ENCODE data around the gene PLEKHG4B.
"Not testable (repeated sequence)": the region's sequence is repeated elsewhere in the genome, so short reads cannot be mapped to it uniquely, and the experiment has no call there.

- TF ChIP-seq CTCF (IDR thresholded peaks at IDR 0.05; ENCODE audit: poor library complexity, severe bottlenecking); EP300 (conservative IDR thresholded peaks at IDR 0.05; ENCODE audit: poor library complexity, severe bottlenecking); RAD21 (conservative IDR thresholded peaks at IDR 0.05); MXI1 (conservative IDR thresholded peaks at IDR 0.05; ENCODE audit: poor library complexity, severe bottlenecking); POLR2AphosphoS5 (IDR thresholded peaks at IDR 0.05): not testable (repeated sequence)
- TF ChIP-seq, protein P1, sequence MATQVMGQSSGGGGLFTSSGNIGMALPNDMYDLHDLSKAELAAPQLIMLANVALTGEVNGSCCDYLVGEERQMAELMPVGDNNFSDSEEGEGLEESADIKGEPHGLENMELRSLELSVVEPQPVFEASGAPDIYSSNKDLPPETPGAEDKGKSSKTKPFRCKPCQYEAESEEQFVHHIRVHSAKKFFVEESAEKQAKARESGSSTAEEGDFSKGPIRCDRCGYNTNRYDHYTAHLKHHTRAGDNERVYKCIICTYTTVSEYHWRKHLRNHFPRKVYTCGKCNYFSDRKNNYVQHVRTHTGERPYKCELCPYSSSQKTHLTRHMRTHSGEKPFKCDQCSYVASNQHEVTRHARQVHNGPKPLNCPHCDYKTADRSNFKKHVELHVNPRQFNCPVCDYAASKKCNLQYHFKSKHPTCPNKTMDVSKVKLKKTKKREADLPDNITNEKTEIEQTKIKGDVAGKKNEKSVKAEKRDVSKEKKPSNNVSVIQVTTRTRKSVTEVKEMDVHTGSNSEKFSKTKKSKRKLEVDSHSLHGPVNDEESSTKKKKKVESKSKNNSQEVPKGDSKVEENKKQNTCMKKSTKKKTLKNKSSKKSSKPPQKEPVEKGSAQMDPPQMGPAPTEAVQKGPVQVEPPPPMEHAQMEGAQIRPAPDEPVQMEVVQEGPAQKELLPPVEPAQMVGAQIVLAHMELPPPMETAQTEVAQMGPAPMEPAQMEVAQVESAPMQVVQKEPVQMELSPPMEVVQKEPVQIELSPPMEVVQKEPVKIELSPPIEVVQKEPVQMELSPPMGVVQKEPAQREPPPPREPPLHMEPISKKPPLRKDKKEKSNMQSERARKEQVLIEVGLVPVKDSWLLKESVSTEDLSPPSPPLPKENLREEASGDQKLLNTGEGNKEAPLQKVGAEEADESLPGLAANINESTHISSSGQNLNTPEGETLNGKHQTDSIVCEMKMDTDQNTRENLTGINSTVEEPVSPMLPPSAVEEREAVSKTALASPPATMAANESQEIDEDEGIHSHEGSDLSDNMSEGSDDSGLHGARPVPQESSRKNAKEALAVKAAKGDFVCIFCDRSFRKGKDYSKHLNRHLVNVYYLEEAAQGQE (IDR thresholded peaks at IDR 0.05; ENCODE audit: borderline replicate concordance): not testable (repeated sequence)
Measured at GRCh38 chr5:164783-165182, 72.8 kb downstream of the PLEKHG4B start.
